ENCODE data around the gene PGAM5. TPM values are rescaled to one million over a fixed set of nuclear protein-coding genes. Genes with fewer than 3 reads are reported as not detected.

PGAM5 gene
- polyA plus RNA-seq, 1 of the 3 experiments (the other 2 are of a cell fraction) = 22.5 TPM

DNA sequence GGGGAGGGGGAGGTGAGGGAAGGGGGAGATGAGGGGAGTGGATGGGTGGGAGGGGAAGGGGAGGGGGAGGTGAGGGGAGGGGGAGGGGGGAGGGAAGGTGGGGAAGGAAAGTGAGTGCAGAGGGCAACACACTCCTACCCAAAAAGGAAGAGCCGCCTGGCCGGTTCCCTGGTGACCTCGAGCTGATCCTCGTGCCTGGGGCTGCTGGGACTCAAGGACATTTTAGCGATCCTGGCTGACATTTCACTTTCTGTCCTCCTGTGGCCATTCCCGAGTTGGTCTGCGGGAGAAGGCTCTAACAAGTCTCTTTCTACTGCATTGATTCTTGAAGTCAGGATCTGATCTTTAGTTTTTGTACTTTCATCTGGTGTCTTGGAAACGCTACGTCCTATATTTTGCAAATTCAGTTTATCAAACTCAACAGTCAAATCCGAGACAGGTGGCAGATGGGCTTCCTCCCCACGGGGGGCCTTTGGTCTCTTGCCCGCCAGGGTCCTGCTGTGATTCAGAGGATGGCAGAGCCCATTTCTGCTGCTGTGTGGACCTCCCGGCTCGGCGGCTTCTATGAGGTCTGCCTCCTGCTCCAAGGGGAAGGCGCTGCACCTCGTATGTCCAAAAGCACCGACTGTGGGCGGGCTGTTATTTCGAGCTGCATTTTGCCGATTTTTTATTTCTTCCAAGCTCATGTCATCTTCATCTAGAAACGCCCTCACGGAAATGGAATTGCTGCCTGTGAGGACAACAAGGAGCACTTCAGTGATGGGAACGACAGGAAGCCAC, 19.1 kb downstream of the PGAM5 start:
- TF ChIP-seq, protein P1, sequence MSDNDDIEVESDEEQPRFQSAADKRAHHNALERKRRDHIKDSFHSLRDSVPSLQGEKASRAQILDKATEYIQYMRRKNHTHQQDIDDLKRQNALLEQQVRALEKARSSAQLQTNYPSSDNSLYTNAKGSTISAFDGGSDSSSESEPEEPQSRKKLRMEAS (IDR thresholded peaks at IDR 0.05; ENCODE audit: low read depth) = no peak
- TF ChIP-seq TCF12 (IDR thresholded peaks at IDR 0.05) = no peak
- Histone ChIP-seq H3K4me1 (ENCODE audit: control insufficient read depth in 1 of 2, insufficient read depth in 2 of 2, low read depth in 1 of 2, low read length in 1 of 2) (peaks cover 0 to 4% of the 10 kb centered on the region in 2 experiments; a peak in 1 of 4 replicates), H4K20me1 (ENCODE audit: insufficient read depth) (peaks cover 12% of the 10 kb centered on the region; the same call in 1 of the 2 replicates), H3K9ac (no peak overlapping the region), H3K4me3 (ENCODE audit: low read depth in 2 of 2, low read length in 1 of 2) (no peak overlapping the region), H3K27me3 (ENCODE audit: insufficient read depth) (no peaks in the 10 kb centered on the region), H3F3A (replicated peaks; ENCODE audit: insufficient read depth) (peaks cover 27% of the 10 kb centered on the region), H3K9me3 (no peaks in the 10 kb centered on the region), H3K79me2 (ENCODE audit: insufficient read depth) (peaks cover 28% of the 10 kb centered on the region; the same call in 1 of the 2 replicates), H3K4me2 (no peak overlapping the region), H3K9me2 (no peaks in the 10 kb centered on the region), H3K27ac (ENCODE audit: low read depth in 2 of 2, low read length in 1 of 2) (peak overlapping the region; percentile 18 to 39; a peak in 2 of 4 replicates), H3K36me3 (replicated peaks in 1 of 2; ENCODE audit: control insufficient read depth in 1 of 2, insufficient read depth in 2 of 2, low read length in 1 of 2) (peaks cover 62 to 70% of the 10 kb centered on the region in 2 experiments), H2AFZ (ENCODE audit: low read depth) (no peak overlapping the region)
- ChIA-PET CTCF (interaction anchor here (1.1 kb wide), 1 partner anchor 32 kb away, joined by 3 read pairs; no protein-coding TSS in a partner anchor), POLR2A (interaction anchor here (0.8 kb wide), 1 partner anchor 19 kb away, joined by 3 read pairs; the partner anchor contains the start of gene PGAM5)
- peak; percentile 52 for DNase-seq
- 86% methylated on average over 24 of the region's 24 CpGs for WGBS (ENCODE audit: low lambda C conversion rate)

DNA sequence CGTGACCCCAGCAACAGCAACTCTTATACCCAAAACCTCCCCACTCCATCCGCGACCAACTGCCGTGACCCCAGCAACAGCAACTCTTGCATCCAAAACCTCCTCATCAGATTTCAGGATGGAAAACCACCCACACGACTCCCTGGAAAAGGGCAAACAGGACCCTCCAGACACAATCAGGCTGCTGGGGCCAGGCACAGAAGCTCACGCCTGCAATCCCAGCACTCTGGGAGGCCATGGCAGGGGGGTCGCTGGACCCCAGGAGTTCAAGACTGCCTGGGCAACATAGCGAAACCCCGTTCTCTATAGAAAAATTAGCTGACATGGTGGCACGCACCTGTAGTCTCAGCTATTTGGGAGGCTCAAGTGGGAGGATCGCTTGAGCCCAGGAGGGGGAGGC, 19.7 kb downstream of the PGAM5 start:
- peaks cover 25% of the 10 kb centered on the region; the same call in 1 of the 2 replicates for H3K79me2 ChIP-seq (ENCODE audit: insufficient read depth)
- H3K9ac ChIP-seq = no peak overlapping the region
- peaks cover 0 to 4% of the 10 kb centered on the region in 2 experiments; a peak in 1 of 4 replicates for H3K4me1 ChIP-seq (ENCODE audit: control insufficient read depth in 1 of 2, insufficient read depth in 2 of 2, low read depth in 1 of 2, low read length in 1 of 2)
- H3K36me3 ChIP-seq (replicated peaks in 1 of 2; ENCODE audit: control insufficient read depth in 1 of 2, insufficient read depth in 2 of 2, low read length in 1 of 2) = peaks cover 59 to 70% of the 10 kb centered on the region in 2 experiments
- H2AFZ ChIP-seq (ENCODE audit: low read depth) = no peak overlapping the region
- H3F3A ChIP-seq (replicated peaks; ENCODE audit: insufficient read depth) = peaks cover 24% of the 10 kb centered on the region
- POLR2A ChIA-PET = interaction anchor here (0.8 kb wide), 1 partner anchor 20 kb away, joined by 3 read pairs; the partner anchor contains the start of gene PGAM5
- H3K27ac ChIP-seq (ENCODE audit: low read depth in 2 of 2, low read length in 1 of 2) = no peak overlapping the region
- 96% methylated on average over 8 of the region's 11 CpGs for WGBS (ENCODE audit: low lambda C conversion rate)
- no peaks in the 10 kb centered on the region for H3K27me3 ChIP-seq (ENCODE audit: insufficient read depth)
- no peaks in the 10 kb centered on the region for H3K9me3 ChIP-seq
- DNase-seq = no peak
- H4K20me1 ChIP-seq (ENCODE audit: insufficient read depth) = peaks cover 12% of the 10 kb centered on the region; the same call in 1 of the 2 replicates
- CTCF ChIA-PET = interaction anchor here (0.9 to 1.1 kb wide), 2 partner anchors 32 to 38 kb away, joined by 3 read pairs; no protein-coding TSS in a partner anchor
- no peak overlapping the region for H3K4me3 ChIP-seq (ENCODE audit: low read depth in 2 of 2, low read length in 1 of 2)
- no peaks in the 10 kb centered on the region for H3K9me2 ChIP-seq
- H3K4me2 ChIP-seq = no peak overlapping the region
- no peak for TF ChIP-seq FOSL2 (IDR thresholded peaks at IDR 0.05; ENCODE audit: borderline replicate concordance, low read depth)

DNA sequence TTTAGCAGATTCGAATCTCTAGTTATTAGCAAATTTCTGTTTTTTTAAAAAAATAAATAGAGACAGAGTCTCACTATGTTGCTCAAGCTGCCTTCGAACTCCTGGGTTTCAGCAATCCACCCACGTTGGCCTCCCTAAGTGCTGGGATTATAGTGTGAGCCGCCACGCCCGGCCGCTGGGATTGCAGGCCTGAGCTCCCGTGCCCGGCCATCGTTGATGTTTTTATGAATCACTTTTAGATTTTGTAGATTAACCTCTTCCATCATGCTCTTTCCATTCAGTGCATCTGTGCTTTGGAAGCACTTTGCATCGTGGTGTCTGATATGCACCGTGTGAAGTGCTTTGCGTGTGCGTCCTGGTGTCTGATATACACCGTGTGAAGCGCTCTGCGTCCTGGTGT, 20.9 kb downstream of the PGAM5 start:
- Histone ChIP-seq H4K20me1 (ENCODE audit: insufficient read depth) (peaks cover 12% of the 10 kb centered on the region; the same call in 1 of the 2 replicates), H3K27me3 (ENCODE audit: insufficient read depth) (no peaks in the 10 kb centered on the region), H3K9me2 (no peaks in the 10 kb centered on the region), H3K4me2 (no peak overlapping the region), H3K79me2 (ENCODE audit: insufficient read depth) (peaks cover 17% of the 10 kb centered on the region; the same call in 1 of the 2 replicates), H3K9ac (no peak overlapping the region), H2AFZ (ENCODE audit: low read depth) (no peak overlapping the region), H3F3A (replicated peaks; ENCODE audit: insufficient read depth) (peaks cover 19% of the 10 kb centered on the region), H3K36me3 (replicated peaks in 1 of 2; ENCODE audit: control insufficient read depth in 1 of 2, insufficient read depth in 2 of 2, low read length in 1 of 2) (peaks cover 47 to 67% of the 10 kb centered on the region in 2 experiments), H3K27ac (ENCODE audit: low read depth in 2 of 2, low read length in 1 of 2) (no peak overlapping the region), H3K4me3 (ENCODE audit: low read depth in 2 of 2, low read length in 1 of 2) (no peak overlapping the region), H3K9me3 (no peaks in the 10 kb centered on the region), H3K4me1 (ENCODE audit: control insufficient read depth in 1 of 2, insufficient read depth in 2 of 2, low read depth in 1 of 2, low read length in 1 of 2) (peaks cover 0 to 4% of the 10 kb centered on the region in 2 experiments; a peak in 1 of 4 replicates)
- TF ChIP-seq, protein P2, sequence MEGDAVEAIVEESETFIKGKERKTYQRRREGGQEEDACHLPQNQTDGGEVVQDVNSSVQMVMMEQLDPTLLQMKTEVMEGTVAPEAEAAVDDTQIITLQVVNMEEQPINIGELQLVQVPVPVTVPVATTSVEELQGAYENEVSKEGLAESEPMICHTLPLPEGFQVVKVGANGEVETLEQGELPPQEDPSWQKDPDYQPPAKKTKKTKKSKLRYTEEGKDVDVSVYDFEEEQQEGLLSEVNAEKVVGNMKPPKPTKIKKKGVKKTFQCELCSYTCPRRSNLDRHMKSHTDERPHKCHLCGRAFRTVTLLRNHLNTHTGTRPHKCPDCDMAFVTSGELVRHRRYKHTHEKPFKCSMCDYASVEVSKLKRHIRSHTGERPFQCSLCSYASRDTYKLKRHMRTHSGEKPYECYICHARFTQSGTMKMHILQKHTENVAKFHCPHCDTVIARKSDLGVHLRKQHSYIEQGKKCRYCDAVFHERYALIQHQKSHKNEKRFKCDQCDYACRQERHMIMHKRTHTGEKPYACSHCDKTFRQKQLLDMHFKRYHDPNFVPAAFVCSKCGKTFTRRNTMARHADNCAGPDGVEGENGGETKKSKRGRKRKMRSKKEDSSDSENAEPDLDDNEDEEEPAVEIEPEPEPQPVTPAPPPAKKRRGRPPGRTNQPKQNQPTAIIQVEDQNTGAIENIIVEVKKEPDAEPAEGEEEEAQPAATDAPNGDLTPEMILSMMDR (IDR thresholded peaks at IDR 0.05) = no peak
- TF ChIP-seq FOSL2 (IDR thresholded peaks at IDR 0.05; ENCODE audit: borderline replicate concordance, low read depth) = no peak
- no peak for TF ChIP-seq GABPA (IDR thresholded peaks at IDR 0.05; ENCODE audit: low read depth)
- no peak for DNase-seq
- ChIA-PET POLR2A (no interaction called here), CTCF (no interaction called here)
- 92% methylated on average over 17 of the region's 17 CpGs for WGBS (ENCODE audit: low lambda C conversion rate)
